ENCODE data around the gene SLC5A2.

Gene SLC5A2

DNA sequence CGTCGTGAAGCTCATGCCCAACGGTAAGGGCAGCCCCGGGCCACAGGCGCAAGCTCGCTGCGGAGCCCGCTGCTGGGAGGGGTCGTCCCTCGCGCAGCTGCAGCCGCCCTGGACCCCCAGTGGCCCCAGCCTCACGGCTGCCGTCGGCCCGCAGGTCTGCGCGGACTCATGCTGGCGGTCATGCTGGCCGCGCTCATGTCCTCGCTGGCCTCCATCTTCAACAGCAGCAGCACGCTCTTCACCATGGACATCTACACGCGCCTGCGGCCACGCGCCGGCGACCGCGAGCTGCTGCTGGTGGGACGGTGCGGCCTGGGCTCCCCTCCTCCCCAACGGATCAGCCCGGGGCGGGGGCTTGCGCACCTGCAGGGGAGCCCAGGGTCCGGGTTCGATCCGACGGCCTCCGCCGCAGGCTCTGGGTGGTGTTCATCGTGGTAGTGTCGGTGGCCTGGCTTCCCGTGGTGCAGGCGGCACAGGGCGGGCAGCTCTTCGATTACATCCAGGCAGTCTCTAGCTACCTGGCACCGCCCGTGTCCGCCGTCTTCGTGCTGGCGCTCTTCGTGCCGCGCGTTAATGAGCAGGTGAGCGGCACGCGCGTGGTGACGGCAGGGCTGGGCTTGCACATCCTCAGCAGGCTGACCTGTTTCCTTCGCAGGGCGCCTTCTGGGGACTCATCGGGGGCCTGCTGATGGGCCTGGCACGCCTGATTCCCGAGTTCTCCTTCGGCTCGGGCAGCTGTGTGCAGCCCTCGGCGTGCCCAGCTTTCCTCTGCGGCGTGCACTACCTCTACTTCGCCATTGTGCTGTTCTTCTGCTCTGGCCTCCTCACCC is 5.8 kb downstream of the SLC5A2 start:
- Histone ChIP-seq H3K4me2 (ENCODE audit: low read length) (no peak overlapping the region), H3K27me3 (ENCODE audit: low read depth, low read length) (no peaks in the 10 kb centered on the region), H3K79me2 (ENCODE audit: low read length) (no peaks in the 10 kb centered on the region), H3K4me3 (ENCODE audit: low read length) (no peak overlapping the region), H3K9ac (ENCODE audit: low read length) (no peak overlapping the region), H3K27ac (ENCODE audit: low read length) (no peak overlapping the region), H3K4me1 (ENCODE audit: low read length) (no peaks in the 10 kb centered on the region), H2AFZ (ENCODE audit: low read depth, low read length) (no peak overlapping the region), H4K20me1 (ENCODE audit: insufficient read depth, low read length) (no peaks in the 10 kb centered on the region), H3K36me3 (replicated peaks; ENCODE audit: low read depth, low read length) (peaks cover 13% of the 10 kb centered on the region), H3K9me3 (ENCODE audit: insufficient read depth, low read length) (no peaks in the 10 kb centered on the region)
- TF ChIP-seq CTCF (IDR thresholded peaks at IDR 0.05; ENCODE audit: low read depth, low read length) (no peak), EZH2phosphoT487 (IDR thresholded peaks at IDR 0.05; ENCODE audit: low read depth) (no peak)

GRCh38 chr16:31489298-31489564 is 6.3 kb downstream of the SLC5A2 start:
- H2AFZ ChIP-seq (ENCODE audit: low read depth, low read length) = no peak overlapping the region
- TF ChIP-seq EZH2phosphoT487 (IDR thresholded peaks at IDR 0.05; ENCODE audit: low read depth) (no peak), CTCF (IDR thresholded peaks at IDR 0.05; ENCODE audit: low read depth, low read length) (no peak)
- H3K27me3 ChIP-seq (ENCODE audit: low read depth, low read length) = no peaks in the 10 kb centered on the region
- no peak overlapping the region for H3K27ac ChIP-seq (ENCODE audit: low read length)
- H3K9ac ChIP-seq (ENCODE audit: low read length) = no peak overlapping the region
- H4K20me1 ChIP-seq (ENCODE audit: insufficient read depth, low read length) = no peaks in the 10 kb centered on the region
- no peak overlapping the region for H3K4me2 ChIP-seq (ENCODE audit: low read length)
- H3K4me1 ChIP-seq (ENCODE audit: low read length) = no peaks in the 10 kb centered on the region
- no peak overlapping the region for H3K4me3 ChIP-seq (ENCODE audit: low read length)
- H3K36me3 ChIP-seq (replicated peaks; ENCODE audit: low read depth, low read length) = peaks cover 13% of the 10 kb centered on the region
- H3K79me2 ChIP-seq (ENCODE audit: low read length) = no peaks in the 10 kb centered on the region
- no peaks in the 10 kb centered on the region for H3K9me3 ChIP-seq (ENCODE audit: insufficient read depth, low read length)

GRCh38 chr16:31489616-31490584 is 7.0 kb downstream of the SLC5A2 start:
- Histone ChIP-seq H3K27me3 (ENCODE audit: low read depth, low read length) (no peaks in the 10 kb centered on the region), H3K4me1 (ENCODE audit: low read length) (no peaks in the 10 kb centered on the region), H3K9ac (ENCODE audit: low read length) (no peak overlapping the region), H3K4me2 (ENCODE audit: low read length) (no peak overlapping the region), H4K20me1 (ENCODE audit: insufficient read depth, low read length) (no peaks in the 10 kb centered on the region), H3K27ac (ENCODE audit: low read length) (no peak overlapping the region), H3K9me3 (ENCODE audit: insufficient read depth, low read length) (no peaks in the 10 kb centered on the region), H3K4me3 (ENCODE audit: low read length) (no peak overlapping the region), H2AFZ (ENCODE audit: low read depth, low read length) (no peak overlapping the region), H3K79me2 (ENCODE audit: low read length) (no peaks in the 10 kb centered on the region), H3K36me3 (replicated peaks; ENCODE audit: low read depth, low read length) (peaks cover 13% of the 10 kb centered on the region)
- TF ChIP-seq CTCF (IDR thresholded peaks at IDR 0.05; ENCODE audit: low read depth, low read length) (no peak), EZH2phosphoT487 (IDR thresholded peaks at IDR 0.05; ENCODE audit: low read depth) (no peak)

DNA sequence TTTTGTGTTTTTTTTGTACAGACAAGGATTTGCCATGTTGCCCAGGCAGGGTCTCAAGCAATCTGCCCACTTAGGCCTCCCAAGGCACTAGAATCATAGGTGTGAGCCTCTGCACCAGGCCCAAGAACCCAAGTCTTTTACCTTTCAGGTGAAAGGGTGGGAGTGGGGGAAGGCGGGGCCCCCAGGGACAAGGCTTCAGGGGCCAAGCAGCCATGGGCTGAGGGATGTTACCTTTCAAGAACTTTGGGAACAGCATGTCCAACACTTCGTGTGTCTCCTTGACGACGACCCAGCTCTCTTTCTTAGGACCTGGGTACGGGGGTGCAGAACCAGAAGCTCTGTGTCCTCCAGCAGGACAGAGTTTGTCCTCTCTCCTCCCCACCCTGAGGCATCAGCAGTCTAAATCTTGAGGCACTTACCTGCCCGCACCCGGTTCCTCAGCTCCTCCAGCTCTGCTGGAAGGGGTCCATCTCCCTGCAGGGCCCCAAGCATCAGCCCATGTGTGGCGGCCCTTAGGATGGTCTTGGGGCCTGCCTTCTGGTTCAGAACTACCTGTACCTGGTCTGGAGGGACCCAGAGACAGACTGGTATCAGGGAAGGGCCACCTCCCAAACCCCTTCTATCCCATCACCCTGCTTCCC is 9.0 kb downstream of the SLC5A2 start:
- Histone ChIP-seq H3K79me2 (ENCODE audit: low read length) (no peaks in the 10 kb centered on the region), H4K20me1 (ENCODE audit: insufficient read depth, low read length) (no peaks in the 10 kb centered on the region), H3K9ac (ENCODE audit: low read length) (no peak overlapping the region), H3K36me3 (replicated peaks; ENCODE audit: low read depth, low read length) (peaks cover 13% of the 10 kb centered on the region), H3K27me3 (ENCODE audit: low read depth, low read length) (no peaks in the 10 kb centered on the region), H3K4me1 (ENCODE audit: low read length) (no peaks in the 10 kb centered on the region), H2AFZ (ENCODE audit: low read depth, low read length) (no peak overlapping the region), H3K9me3 (ENCODE audit: insufficient read depth, low read length) (no peaks in the 10 kb centered on the region), H3K4me3 (ENCODE audit: low read length) (no peak overlapping the region), H3K27ac (ENCODE audit: low read length) (no peak overlapping the region), H3K4me2 (ENCODE audit: low read length) (no peak overlapping the region)
- TF ChIP-seq CTCF (IDR thresholded peaks at IDR 0.05; ENCODE audit: low read depth, low read length) (no peak), EZH2phosphoT487 (IDR thresholded peaks at IDR 0.05; ENCODE audit: low read depth) (no peak)
